Transverse colon (tissue), 4 donors: ENCODE results near the gene SPTB. TPM values are rescaled to one million over a fixed set of nuclear protein-coding genes. Genes with fewer than 3 reads are reported as not detected.
A peak's percentile ranks its signal among the peaks of the same experiment; 100 is the strongest.

Source experiments
- DNase-seq: peaks from one replicate; pipeline ENCODE4 v3.0.0-alpha.2; 2019
- H3K27ac ChIP-seq, 4 donors: fragments of 200-600 bp; sonication (generic); 2 replicates each; pipeline ENCODE4 v1.5.1; 2016 to 2018; ENCODE audit warnings: inconsistent platforms in 4 of 4
- H3K27me3 ChIP-seq: fragments of 200-600 bp; sonication (generic); 2 replicates; pipeline ENCODE4 v1.5.1; 2017; ENCODE audit warnings: inconsistent platforms
- H3K36me3 ChIP-seq, 4 donors: fragments of 200-600 bp; sonication (generic); 2 replicates each; pipeline ENCODE4 v1.5.1; 2017 to 2019; ENCODE audit warnings: inconsistent platforms in 4 of 4
- H3K4me1 ChIP-seq, 4 donors: fragments of 200-600 bp; sonication (generic); 2 replicates each; pipeline ENCODE4 v1.5.1; 2017 to 2020; ENCODE audit warnings: inconsistent platforms in 4 of 4
- H3K4me3 ChIP-seq, 4 donors: fragments of 200-600 bp; sonication (generic); 1 replicate in 1 of 4; 2 replicates in 3 of 4; pipeline versions ENCODE4 v1.5.1 to v1.6.1; 2017 to 2019; ENCODE audit warnings: inconsistent platforms in 4 of 4
- H3K9me3 ChIP-seq, 2 donors: fragments of 200-600 bp; sonication (generic); 2 replicates each; pipeline ENCODE4 v1.5.1; 2017 to 2019; ENCODE audit warnings: inconsistent platforms in 2 of 2
- CTCF ChIP-seq, 5 experiments: fragments of 200-600 bp in 3 of 5; fragments of 450-650 bp in 2 of 5; sonication (generic) in 3 of 5; IDR thresholded peaks; 1 replicate in 2 of 5; 2 replicates in 3 of 5; pipeline ENCODE4 v1.5.1; 2016 to 2017; ENCODE audit warnings: antibody characterized with exemption in 5 of 5, inconsistent platforms in 3 of 5, mild to moderate bottlenecking in 2 of 5, moderate library complexity in 1 of 5
- EP300 ChIP-seq: sonication (generic); formaldehyde crosslinking; IDR thresholded peaks from one replicate; pipeline ENCODE4 v1.6.1; 2017; ENCODE audit warnings: antibody characterized with exemption, low read depth
- POLR2A ChIP-seq: fragments of 450-650 bp; IDR thresholded peaks from one replicate; pipeline ENCODE4 v1.6.1; 2016; ENCODE audit warnings: antibody characterized with exemption, mild to moderate bottlenecking, moderate library complexity
- POLR2AphosphoS5 ChIP-seq, 3 donors: sonication (generic); formaldehyde crosslinking; IDR thresholded peaks; one replicate each; pipeline ENCODE4 v1.6.1; 2016; ENCODE audit warnings: antibody characterized with exemption in 3 of 3
- WGBS, 2 donors: methylation state at CpG; one replicate each; pipeline ENCODE4 v1.1.5; 2018; ENCODE audit warnings: low coverage in 1 of 2; 5-methylcytosine and 5-hydroxymethylcytosine counted together
- in situ Hi-C, 4 donors: fragments of 200-750 bp; cut with MboI; loops; one replicate each; pipeline versions ENCODE4 v1.15.0 to v1.15.1; 2017; ENCODE audit warnings: low sequenced_read_pairs in 3 of 4, low pct_ligation_motif_present in 1 of 4, low pct_unique_long_range_greater_than_20kb in 1 of 4
- intact Hi-C: fragments of 100-400 bp; cut with DNase I; formaldehyde crosslinking; loops from one replicate; pipeline ENCODE4 v1.15.1; 2023; ENCODE audit warnings: low total_unique reads
- total RNA-seq, 4 donors: library from RNA; depleted of rRNA; stranded (reverse); fragments of >200 nt; gene quantifications; one replicate each; pipeline ENCODE4 v1.1.0, GENCODE V29; 2016

SPTB gene
- total RNA-seq, 4 donors from 2014 or later = 0.20 to 0.96 (median 0.58) TPM

- peak overlapping the region in 2 of 4 donors; percentile 21 to 54 for H3K27ac ChIP-seq
- no peaks in the 10 kb centered on the region for H3K27me3 ChIP-seq
- intact Hi-C loops (no loop called here), in situ Hi-C loops (no loop called here)
- no peaks in the 10 kb centered on the region for H3K9me3 ChIP-seq
- TF ChIP-seq POLR2A (no peak), CTCF (IDR thresholded peaks at IDR 0.05) (peak in 2 of 5 experiments; percentile 15 to 20)
- no peak for DNase-seq
- no peak overlapping the region for H3K4me3 ChIP-seq
- peaks cover 0 to 36% (median 14%) of the 10 kb centered on the region in 4 donors for H3K36me3 ChIP-seq
- 56% methylated on average over 8 of the region's 8 CpGs; no CpG with 5 or more reads in 1 of the 2 donors for WGBS, 2 donors
- peaks cover 0 to 13% (median 5%) of the 10 kb centered on the region in 4 donors for H3K4me1 ChIP-seq
Observed at GRCh38 chr14:64745511-64746091, 134.1 kb downstream of the SPTB start.

GRCh38 chr14:64743061-64743460 lies 136.6 kb downstream of the SPTB start:
- no peak for DNase-seq
- Histone ChIP-seq H3K4me3 (no peak overlapping the region), H3K9me3 (no peaks in the 10 kb centered on the region), H3K27me3 (no peaks in the 10 kb centered on the region), H3K36me3 (peaks cover 0 to 53% (median 20%) of the 10 kb centered on the region in 4 donors), H3K4me1 (peaks cover 0 to 13% (median 5%) of the 10 kb centered on the region in 4 donors), H3K27ac (no peak overlapping the region)
- no peak for TF ChIP-seq POLR2AphosphoS5 (IDR thresholded peaks at IDR 0.05)
- TF ChIP-seq EP300 = no peak
- WGBS, 2 donors = 92 to 93% methylated on average over 3 to 27 of the region's 27 CpGs
- in situ Hi-C loops (no loop called here), intact Hi-C loops (no loop called here)

- intact Hi-C loops (no loop called here), in situ Hi-C loops (no loop called here)
- no peak for DNase-seq
- H3K4me3 ChIP-seq = no peak overlapping the region
- peaks cover 2 to 16% (median 9%) of the 10 kb centered on the region in 4 donors for H3K4me1 ChIP-seq
- WGBS, 2 donors = 96% methylated on average over 15 of the region's 15 CpGs; no CpG with 5 or more reads in 1 of the 2 donors
- no peaks in the 10 kb centered on the region for H3K27me3 ChIP-seq
- TF ChIP-seq EP300 (no peak), POLR2A (no peak), POLR2AphosphoS5 (IDR thresholded peaks at IDR 0.05) (no peak), CTCF (IDR thresholded peaks at IDR 0.05) (no peak)
- H3K9me3 ChIP-seq = no peaks in the 10 kb centered on the region
- H3K27ac ChIP-seq = no peak overlapping the region
- peaks cover 0 to 53% (median 20%) of the 10 kb centered on the region in 4 donors for H3K36me3 ChIP-seq
Observed at GRCh38 chr14:64741961-64742360, 137.7 kb downstream of the SPTB start.

GRCh38 chr14:64741200-64741599 lies 138.5 kb downstream of the SPTB start:
- Histone ChIP-seq H3K36me3 (peaks cover 0 to 53% (median 20%) of the 10 kb centered on the region in 4 donors), H3K9me3 (no peaks in the 10 kb centered on the region)
- WGBS, 2 donors = 96% methylated on average over 15 of the region's 15 CpGs; no CpG with 5 or more reads in 1 of the 2 donors

More at GRCh38 chr14:64741200-64741599, 138.5 kb downstream of the SPTB start:
- TF ChIP-seq EP300 (no peak), CTCF (IDR thresholded peaks at IDR 0.05) (no peak), POLR2AphosphoS5 (IDR thresholded peaks at IDR 0.05) (no peak)
- Histone ChIP-seq H3K27me3 (no peaks in the 10 kb centered on the region), H3K4me3 (no peak overlapping the region), H3K27ac (no peak overlapping the region), H3K4me1 (peaks cover 8 to 19% (median 12%) of the 10 kb centered on the region in 4 donors)
- intact Hi-C loops = no loop called here
- no peak for DNase-seq
- in situ Hi-C loops = no loop called here
